ENCODE measurements around the gene GPD1.

Gene GPD1

GRCh38 chr12:50109319-50109718 lies 5.5 kb downstream of the GPD1 start:
- H3K4me1 ChIP-seq (ENCODE audit: control extremely low read depth in 1 of 4, control insufficient read depth in 4 of 4, insufficient read depth in 4 of 4, low read length in 3 of 4): peaks cover 0 to 27% (median 17%) of the 10 kb centered on the region in 4 experiments
- H3K4me3 ChIP-seq (ENCODE audit: control insufficient read depth in 1 of 7, extremely low read depth in 1 of 7, insufficient read depth in 4 of 7, low read depth in 2 of 7, low read length in 6 of 7): no peak overlapping the region
- H3K27ac ChIP-seq (ENCODE audit: insufficient read depth in 1 of 2, low read depth in 1 of 2, low read length in 2 of 2, poor library complexity in 1 of 2, severe bottlenecking in 2 of 2): no peak overlapping the region
- WGBS (ENCODE audit: insufficient coverage): 100% methylated on average over 2 of the region's 3 CpGs
- ChIA-PET CTCF (interaction anchor here (1.0 to 14.1 kb wide), 6 partner anchors 11 to 71 kb away, joined by 3 to 168 read pairs (median 76); partner anchors contain the start of genes GPD1 and SMARCD1), POLR2A (no interaction called here)
- DNase-seq: no peak
- no peaks in the 10 kb centered on the region for H3K9me3 ChIP-seq (ENCODE audit: control extremely low read depth in 1 of 5, control insufficient read depth in 4 of 5, insufficient read depth in 2 of 5, low read depth in 1 of 5, low read length in 4 of 5)
- no peaks in the 10 kb centered on the region for H3K27me3 ChIP-seq (replicated peaks in 2 of 5; ENCODE audit: control insufficient read depth in 4 of 5, insufficient read depth in 5 of 5, low read length in 4 of 5)
- peaks cover 0 to under 1% (median 0%) of the 10 kb centered on the region in 4 experiments for H3K36me3 ChIP-seq (ENCODE audit: control insufficient read depth in 4 of 4, insufficient read depth in 4 of 4, low read length in 3 of 4)

- Histone ChIP-seq H3K27me3 (replicated peaks in 2 of 5; ENCODE audit: control insufficient read depth in 4 of 5, insufficient read depth in 5 of 5, low read length in 4 of 5) (no peaks in the 10 kb centered on the region), H3K4me1 (ENCODE audit: control extremely low read depth in 1 of 4, control insufficient read depth in 4 of 4, insufficient read depth in 4 of 4, low read length in 3 of 4) (peaks cover 0 to 29% (median 17%) of the 10 kb centered on the region in 4 experiments), H3K27ac (ENCODE audit: insufficient read depth in 1 of 2, low read depth in 1 of 2, low read length in 2 of 2, poor library complexity in 1 of 2, severe bottlenecking in 2 of 2) (peak overlapping the region in 1 of 2 experiments; percentile 4), H3K9me3 (ENCODE audit: control extremely low read depth in 1 of 5, control insufficient read depth in 4 of 5, insufficient read depth in 2 of 5, low read depth in 1 of 5, low read length in 4 of 5) (no peaks in the 10 kb centered on the region), H3K4me3 (ENCODE audit: control insufficient read depth in 1 of 7, extremely low read depth in 1 of 7, insufficient read depth in 4 of 7, low read depth in 2 of 7, low read length in 6 of 7) (no peak overlapping the region), H3K36me3 (ENCODE audit: control insufficient read depth in 4 of 4, insufficient read depth in 4 of 4, low read length in 3 of 4) (peaks cover 0 to 3% (median 0%) of the 10 kb centered on the region in 4 experiments)
- CTCF ChIA-PET: interaction anchor here (0.8 to 14.1 kb wide), 11 partner anchors 12 to 221 kb away, joined by 3 to 168 read pairs (median 17); partner anchors contain the start of genes CERS5, GPD1 and SMARCD1
- POLR2A ChIA-PET: no interaction called here
- DNase-seq: no peak
- 97% methylated on average over 4 of the region's 8 CpGs for WGBS (ENCODE audit: insufficient coverage)
These were observed 6.4 kb downstream of the GPD1 start for GRCh38 chr12:50110127-50110761.

- Histone ChIP-seq H3K4me3 (ENCODE audit: control insufficient read depth in 1 of 7, extremely low read depth in 1 of 7, insufficient read depth in 4 of 7, low read depth in 2 of 7, low read length in 6 of 7) (peak overlapping the region in 1 of 7 experiments; percentile 43), H3K4me1 (ENCODE audit: control extremely low read depth in 1 of 4, control insufficient read depth in 4 of 4, insufficient read depth in 4 of 4, low read length in 3 of 4) (peaks cover 0 to 29% (median 17%) of the 10 kb centered on the region in 4 experiments), H3K27me3 (replicated peaks in 2 of 5; ENCODE audit: control insufficient read depth in 4 of 5, insufficient read depth in 5 of 5, low read length in 4 of 5) (no peaks in the 10 kb centered on the region), H3K36me3 (ENCODE audit: control insufficient read depth in 4 of 4, insufficient read depth in 4 of 4, low read length in 3 of 4) (peaks cover 0 to 7% (median 3%) of the 10 kb centered on the region in 4 experiments), H3K9me3 (ENCODE audit: control extremely low read depth in 1 of 5, control insufficient read depth in 4 of 5, insufficient read depth in 2 of 5, low read depth in 1 of 5, low read length in 4 of 5) (no peaks in the 10 kb centered on the region), H3K27ac (ENCODE audit: insufficient read depth in 1 of 2, low read depth in 1 of 2, low read length in 2 of 2, poor library complexity in 1 of 2, severe bottlenecking in 2 of 2) (peak overlapping the region in 1 of 2 experiments; percentile 4)
- ChIA-PET POLR2A (interaction anchor here (0.6 to 2.1 kb wide), 4 partner anchors 26 to 147 kb away, joined by 3 to 10 read pairs (median 6); partner anchors contain the start of genes CERS5 and SMARCD1), CTCF (interaction anchor here (0.8 to 14.1 kb wide), 12 partner anchors 12 to 220 kb away, joined by 3 to 168 read pairs (median 11); partner anchors contain the start of genes CERS5, GPD1 and SMARCD1)
- 44% methylated on average over 5 of the region's 7 CpGs for WGBS (ENCODE audit: insufficient coverage)
- peak in 2 of 3 donors; percentile 10 to 17 for DNase-seq
These were observed 7.0 kb downstream of the GPD1 start for GRCh38 chr12:50110762-50111351.

GRCh38 chr12:50111395-50111692 lies 7.5 kb downstream of the GPD1 start:
- CTCF ChIA-PET: interaction anchor here (0.8 to 14.1 kb wide), 15 partner anchors 13 to 244 kb away, joined by 3 to 168 read pairs (median 5); partner anchors contain the start of genes CERS5, GPD1 and SMARCD1
- DNase-seq: no peak
- peaks cover under 1 to 8% (median 6%) of the 10 kb centered on the region in 4 experiments for H3K36me3 ChIP-seq (ENCODE audit: control insufficient read depth in 4 of 4, insufficient read depth in 4 of 4, low read length in 3 of 4)
- 4% methylated on average over 17 of the region's 19 CpGs for WGBS (ENCODE audit: insufficient coverage)
- no peaks in the 10 kb centered on the region for H3K27me3 ChIP-seq (replicated peaks in 2 of 5; ENCODE audit: control insufficient read depth in 4 of 5, insufficient read depth in 5 of 5, low read length in 4 of 5)
- H3K4me3 ChIP-seq (ENCODE audit: control insufficient read depth in 1 of 7, extremely low read depth in 1 of 7, insufficient read depth in 4 of 7, low read depth in 2 of 7, low read length in 6 of 7): peak overlapping the region in 3 of 7 experiments; percentile 43 to 63 (median 46)
- POLR2A ChIA-PET: interaction anchor here (0.6 to 2.1 kb wide), 5 partner anchors 26 to 199 kb away, joined by 3 to 10 read pairs (median 4); partner anchors contain the start of genes CERS5 and SMARCD1
- no peaks in the 10 kb centered on the region for H3K9me3 ChIP-seq (ENCODE audit: control extremely low read depth in 1 of 5, control insufficient read depth in 4 of 5, insufficient read depth in 2 of 5, low read depth in 1 of 5, low read length in 4 of 5)
- peaks cover 0 to 29% (median 17%) of the 10 kb centered on the region in 4 experiments for H3K4me1 ChIP-seq (ENCODE audit: control extremely low read depth in 1 of 4, control insufficient read depth in 4 of 4, insufficient read depth in 4 of 4, low read length in 3 of 4)
- no peak overlapping the region for H3K27ac ChIP-seq (ENCODE audit: insufficient read depth in 1 of 2, low read depth in 1 of 2, low read length in 2 of 2, poor library complexity in 1 of 2, severe bottlenecking in 2 of 2)

- ChIA-PET CTCF (interaction anchor here (0.8 to 14.1 kb wide), 18 partner anchors 13 to 245 kb away, joined by 3 to 168 read pairs (median 6); partner anchors contain the start of genes CERS5, GPD1 and SMARCD1), POLR2A (interaction anchor here (0.6 to 2.1 kb wide), 6 partner anchors 27 to 202 kb away, joined by 3 to 10 read pairs (median 4); partner anchors contain the start of genes CERS5 and SMARCD1)
- H3K4me1 ChIP-seq (ENCODE audit: control extremely low read depth in 1 of 4, control insufficient read depth in 4 of 4, insufficient read depth in 4 of 4, low read length in 3 of 4): peaks cover 0 to 29% (median 17%) of the 10 kb centered on the region in 4 experiments
- peaks cover 2 to 13% (median 9%) of the 10 kb centered on the region in 4 experiments for H3K36me3 ChIP-seq (ENCODE audit: control insufficient read depth in 4 of 4, insufficient read depth in 4 of 4, low read length in 3 of 4)
- peak within 1 kb of the TSS; percentile 67 to 100 (median 88) for H3K4me3 ChIP-seq (ENCODE audit: control insufficient read depth in 1 of 7, extremely low read depth in 1 of 7, insufficient read depth in 4 of 7, low read depth in 2 of 7, low read length in 6 of 7)
- WGBS (ENCODE audit: insufficient coverage): 0% methylated on average over 52 of the region's 59 CpGs
- peak within 1 kb of the TSS; percentile 68 to 95 for H3K27ac ChIP-seq (ENCODE audit: insufficient read depth in 1 of 2, low read depth in 1 of 2, low read length in 2 of 2, poor library complexity in 1 of 2, severe bottlenecking in 2 of 2)
- no peaks in the 10 kb centered on the region for H3K27me3 ChIP-seq (replicated peaks in 2 of 5; ENCODE audit: control insufficient read depth in 4 of 5, insufficient read depth in 5 of 5, low read length in 4 of 5)
- H3K9me3 ChIP-seq (ENCODE audit: control extremely low read depth in 1 of 5, control insufficient read depth in 4 of 5, insufficient read depth in 2 of 5, low read depth in 1 of 5, low read length in 4 of 5): no peaks in the 10 kb centered on the region
- peak; percentile 100 for DNase-seq
These were observed 8.1 kb downstream of the GPD1 start, which contains the start of gene COX14 for GRCh38 chr12:50111693-50112455. Gene COX14 (plus strand): TSS chr12:50112236. CDS start chr12:50120044, 7,808 bp downstream.

GRCh38 chr12:50112456-50113218 lies 8.8 kb downstream of the GPD1 start:
- peak overlapping the region; percentile 68 to 95 for H3K27ac ChIP-seq (ENCODE audit: insufficient read depth in 1 of 2, low read depth in 1 of 2, low read length in 2 of 2, poor library complexity in 1 of 2, severe bottlenecking in 2 of 2)
- CTCF ChIA-PET: interaction anchor here (0.8 to 14.1 kb wide), 14 partner anchors 14 to 246 kb away, joined by 3 to 168 read pairs (median 8); partner anchors contain the start of genes CERS5, GPD1 and SMARCD1
- DNase-seq: no peak
- no peaks in the 10 kb centered on the region for H3K9me3 ChIP-seq (ENCODE audit: control extremely low read depth in 1 of 5, control insufficient read depth in 4 of 5, insufficient read depth in 2 of 5, low read depth in 1 of 5, low read length in 4 of 5)
- 38% methylated on average over 21 of the region's 26 CpGs for WGBS (ENCODE audit: insufficient coverage)
- H3K4me3 ChIP-seq (ENCODE audit: control insufficient read depth in 1 of 7, extremely low read depth in 1 of 7, insufficient read depth in 4 of 7, low read depth in 2 of 7, low read length in 6 of 7): peak overlapping the region; percentile 67 to 100 (median 88)
- peaks cover 2 to 17% (median 13%) of the 10 kb centered on the region in 4 experiments for H3K36me3 ChIP-seq (ENCODE audit: control insufficient read depth in 4 of 4, insufficient read depth in 4 of 4, low read length in 3 of 4)
- no peaks in the 10 kb centered on the region for H3K27me3 ChIP-seq (replicated peaks in 2 of 5; ENCODE audit: control insufficient read depth in 4 of 5, insufficient read depth in 5 of 5, low read length in 4 of 5)
- peaks cover 0 to 29% (median 17%) of the 10 kb centered on the region in 4 experiments for H3K4me1 ChIP-seq (ENCODE audit: control extremely low read depth in 1 of 4, control insufficient read depth in 4 of 4, insufficient read depth in 4 of 4, low read length in 3 of 4)
- POLR2A ChIA-PET: interaction anchor here (1.6 to 2.1 kb wide), 3 partner anchors 27 to 55 kb away, joined by 3 to 10 read pairs (median 9); partner anchors contain the start of genes CERS5 and SMARCD1
